ENCODE data around the gene ZNF814. TPM values are rescaled to one million over a fixed set of nuclear protein-coding genes. Genes with fewer than 3 reads are reported as not detected.
"Not testable (repeated sequence)": the region's sequence is repeated elsewhere in the genome, so short reads cannot be mapped to it uniquely, and the experiment has no call there.

The ZNF814 gene
- total RNA-seq, 4 donors from 2014 or later, result 5.8 to 9.4 (median 7.5) TPM

GRCh38 chr19:57886046-57886445, 2.8 kb downstream of the ZNF814 start:
- no peak overlapping the region for H3K27ac ChIP-seq (replicated peaks in 1 of 4)
- intact Hi-C loops (cut with DNase I), result no loop called here
- 89% methylated on average over 3 of the region's 3 CpGs for WGBS
- no peak overlapping the region for H3K4me3 ChIP-seq
- H3K27me3 ChIP-seq, result no peaks in the 10 kb centered on the region
- peaks cover 0 to 22% (median 17%) of the 10 kb centered on the region in 4 donors for H3K4me1 ChIP-seq
- peaks cover 0 to 29% (median 11%) of the 10 kb centered on the region in 4 donors for H3K36me3 ChIP-seq
- DNase-seq (ENCODE audit: extremely low spot score), result no peak
- H3K9me3 ChIP-seq, result peaks cover 0 to 19% (median 4%) of the 10 kb centered on the region in 4 donors
- TF ChIP-seq EP300 (IDR thresholded peaks at IDR 0.05) (no peak), POLR2AphosphoS5 (IDR thresholded peaks at IDR 0.05) (no peak), POLR2A (IDR thresholded peaks at IDR 0.05; ENCODE audit: low read depth) (no peak)
- TF ChIP-seq, protein P1, sequence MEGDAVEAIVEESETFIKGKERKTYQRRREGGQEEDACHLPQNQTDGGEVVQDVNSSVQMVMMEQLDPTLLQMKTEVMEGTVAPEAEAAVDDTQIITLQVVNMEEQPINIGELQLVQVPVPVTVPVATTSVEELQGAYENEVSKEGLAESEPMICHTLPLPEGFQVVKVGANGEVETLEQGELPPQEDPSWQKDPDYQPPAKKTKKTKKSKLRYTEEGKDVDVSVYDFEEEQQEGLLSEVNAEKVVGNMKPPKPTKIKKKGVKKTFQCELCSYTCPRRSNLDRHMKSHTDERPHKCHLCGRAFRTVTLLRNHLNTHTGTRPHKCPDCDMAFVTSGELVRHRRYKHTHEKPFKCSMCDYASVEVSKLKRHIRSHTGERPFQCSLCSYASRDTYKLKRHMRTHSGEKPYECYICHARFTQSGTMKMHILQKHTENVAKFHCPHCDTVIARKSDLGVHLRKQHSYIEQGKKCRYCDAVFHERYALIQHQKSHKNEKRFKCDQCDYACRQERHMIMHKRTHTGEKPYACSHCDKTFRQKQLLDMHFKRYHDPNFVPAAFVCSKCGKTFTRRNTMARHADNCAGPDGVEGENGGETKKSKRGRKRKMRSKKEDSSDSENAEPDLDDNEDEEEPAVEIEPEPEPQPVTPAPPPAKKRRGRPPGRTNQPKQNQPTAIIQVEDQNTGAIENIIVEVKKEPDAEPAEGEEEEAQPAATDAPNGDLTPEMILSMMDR (IDR thresholded peaks at IDR 0.05), result no peak

GRCh38 chr19:57873883-57874799, 14.7 kb downstream of the ZNF814 start:
- H3K27me3 ChIP-seq; H3K27ac ChIP-seq (replicated peaks in 1 of 4); H3K4me3 ChIP-seq; DNase-seq (ENCODE audit: extremely low spot score); H3K4me1 ChIP-seq; intact Hi-C loops (cut with DNase I): not testable (repeated sequence)
- Histone ChIP-seq H3K9me3 (peaks cover 0 to 73% (median 61%) of the 10 kb centered on the region in 4 donors), H3K36me3 (peaks cover 9 to 46% (median 24%) of the 10 kb centered on the region in 4 donors)
- WGBS, result 92% methylated on average over 8 of the region's 8 CpGs

GRCh38 chr19:57872450-57872849, 16.4 kb downstream of the ZNF814 start:
- intact Hi-C loops (cut with DNase I), result no loop called here
- Histone ChIP-seq H3K4me1 (no peaks in the 10 kb centered on the region), H3K9me3 (peaks cover 0 to 87% (median 69%) of the 10 kb centered on the region in 4 donors), H3K4me3 (no peak overlapping the region), H3K27me3 (no peaks in the 10 kb centered on the region), H3K36me3 (peaks cover 17 to 49% (median 34%) of the 10 kb centered on the region in 4 donors), H3K27ac (replicated peaks in 1 of 4) (no peak overlapping the region)
- DNase-seq (ENCODE audit: extremely low spot score), result no peak
- TF ChIP-seq POLR2AphosphoS5 (IDR thresholded peaks at IDR 0.05) (no peak), EP300 (IDR thresholded peaks at IDR 0.05) (no peak), POLR2A (IDR thresholded peaks at IDR 0.05; ENCODE audit: low read depth) (no peak)
- TF ChIP-seq, protein P1 (IDR thresholded peaks at IDR 0.05), result no peak

DNA sequence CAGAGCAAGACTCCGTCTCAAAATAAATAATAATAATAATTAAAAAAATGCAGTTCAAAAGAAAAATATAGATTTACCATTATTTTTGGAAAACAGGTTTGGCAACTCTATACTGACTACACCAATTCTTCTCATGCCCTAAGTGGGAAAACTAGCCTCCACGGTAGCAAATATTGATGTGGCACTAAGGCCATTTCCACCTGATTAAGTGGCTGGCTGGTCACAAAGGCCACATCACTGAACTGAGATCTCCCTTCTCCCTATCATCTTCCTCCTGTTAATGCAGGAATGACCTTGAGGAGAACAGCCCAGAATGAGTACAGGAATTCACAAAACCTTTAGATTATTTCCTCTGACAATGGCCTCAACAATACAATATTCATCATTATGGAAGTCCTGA, 18.6 kb downstream of the ZNF814 start:
- WGBS, result 97% methylated on average over 2 of the region's 2 CpGs
- H3K4me1 ChIP-seq, result no peaks in the 10 kb centered on the region
- no peak for TF ChIP-seq POLR2AphosphoS5 (IDR thresholded peaks at IDR 0.05)
- no peak for TF ChIP-seq POLR2A (IDR thresholded peaks at IDR 0.05; ENCODE audit: low read depth)
- no peak for TF ChIP-seq EP300 (IDR thresholded peaks at IDR 0.05)
- TF ChIP-seq, protein P1 (IDR thresholded peaks at IDR 0.05), result no peak
- H3K4me3 ChIP-seq, result no peak overlapping the region
- H3K27me3 ChIP-seq, result no peaks in the 10 kb centered on the region
- intact Hi-C loops (cut with DNase I), result no loop called here
- peaks cover 0 to 92% (median 76%) of the 10 kb centered on the region in 4 donors for H3K9me3 ChIP-seq
- no peak for DNase-seq (ENCODE audit: extremely low spot score)
- H3K36me3 ChIP-seq, result peaks cover 37 to 55% (median 45%) of the 10 kb centered on the region in 4 donors
- H3K27ac ChIP-seq (replicated peaks in 1 of 4), result no peak overlapping the region

GRCh38 chr19:57869655-57870054, 19.2 kb downstream of the ZNF814 start:
- H3K4me1 ChIP-seq; H3K4me3 ChIP-seq; H3K27me3 ChIP-seq; H3K27ac ChIP-seq (replicated peaks in 1 of 4); intact Hi-C loops (cut with DNase I); DNase-seq (ENCODE audit: extremely low spot score): not testable (repeated sequence)
- Histone ChIP-seq H3K9me3 (peaks cover 0 to 95% (median 74%) of the 10 kb centered on the region in 4 donors), H3K36me3 (peaks cover 43 to 57% (median 50%) of the 10 kb centered on the region in 4 donors)
- WGBS, result 98% methylated on average over 6 of the region's 6 CpGs
